Activated naive CD8-positive, alpha-beta T cell treated with anti-CD3 and anti-CD28 coated beads, Interleukin-2, amount 50 U/mL, for 24 hours (primary cell): ENCODE data around the gene ARFGEF2.
"Not testable (repeated sequence)": the region's sequence is repeated elsewhere in the genome, so short reads cannot be mapped to it uniquely, and the experiment has no call there.

ENCODE experiments used
- ATAC-seq: fragments of 150-1000 bp; cut with Tn5 transposase; one replicate; pipeline ENCODE4 v1.10.0; 2021
- DNase-seq: peaks from one replicate; pipeline ENCODE4 v3.0.0; 2021
- H3K27ac Mint-ChIP-seq: one replicate; pipeline ENCODE4 v1.8.0; 2021; ENCODE audit warnings: mild to moderate bottlenecking, mixed read lengths
- H3K27me3 Mint-ChIP-seq: one replicate; pipeline ENCODE4 v1.8.0; 2021; ENCODE audit warnings: mixed read lengths
- H3K36me3 Mint-ChIP-seq: one replicate; pipeline ENCODE4 v1.8.0; 2021; ENCODE audit warnings: low read depth, mixed read lengths
- H3K4me1 Mint-ChIP-seq: one replicate; pipeline ENCODE4 v1.8.0; 2021; ENCODE audit warnings: mixed read lengths
- H3K4me3 Mint-ChIP-seq: one replicate; pipeline ENCODE4 v1.8.0; 2021; ENCODE audit warnings: mild to moderate bottlenecking, moderate library complexity, mixed read lengths
- H3K9me3 Mint-ChIP-seq: one replicate; pipeline ENCODE4 v1.8.0; 2021; ENCODE audit warnings: mixed read lengths

The ARFGEF2 gene

DNA sequence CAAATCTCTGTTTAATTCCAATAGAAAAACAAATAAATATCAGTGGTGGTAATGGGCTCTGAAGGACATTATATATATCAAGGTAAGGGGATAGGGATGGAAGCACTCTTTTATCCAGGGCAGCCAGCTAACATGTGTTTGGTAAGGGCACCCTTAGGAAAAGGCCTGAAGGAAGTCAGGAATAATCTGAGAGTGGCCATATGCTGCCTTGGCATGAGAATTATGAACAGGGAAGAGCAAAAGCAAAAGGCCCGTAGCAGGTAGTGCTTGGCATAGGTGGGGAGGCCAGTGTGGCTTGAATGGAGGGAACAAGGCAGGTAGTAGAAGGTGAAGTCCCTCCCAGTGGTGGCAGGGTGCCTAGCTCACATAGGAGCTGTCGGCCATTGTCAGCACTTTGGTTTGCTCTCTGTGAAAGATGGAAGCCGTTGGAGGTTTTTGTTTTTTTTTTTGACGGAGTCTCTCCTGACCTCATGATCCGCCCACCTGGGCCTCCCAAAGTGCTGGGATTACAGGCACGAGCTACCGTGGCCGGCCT is 85.0 kb downstream of the ARFGEF2 start:
- H3K27me3 Mint-ChIP-seq: no peaks in the 10 kb centered on the region
- H3K4me3 Mint-ChIP-seq: no peak overlapping the region
- H3K27ac Mint-ChIP-seq: no peak overlapping the region
- H3K9me3 Mint-ChIP-seq: no peaks in the 10 kb centered on the region
- H3K36me3 Mint-ChIP-seq: peaks cover 25% of the 10 kb centered on the region
- no peak for ATAC-seq
- no peaks in the 10 kb centered on the region for H3K4me1 Mint-ChIP-seq
- no peak for DNase-seq

DNA sequence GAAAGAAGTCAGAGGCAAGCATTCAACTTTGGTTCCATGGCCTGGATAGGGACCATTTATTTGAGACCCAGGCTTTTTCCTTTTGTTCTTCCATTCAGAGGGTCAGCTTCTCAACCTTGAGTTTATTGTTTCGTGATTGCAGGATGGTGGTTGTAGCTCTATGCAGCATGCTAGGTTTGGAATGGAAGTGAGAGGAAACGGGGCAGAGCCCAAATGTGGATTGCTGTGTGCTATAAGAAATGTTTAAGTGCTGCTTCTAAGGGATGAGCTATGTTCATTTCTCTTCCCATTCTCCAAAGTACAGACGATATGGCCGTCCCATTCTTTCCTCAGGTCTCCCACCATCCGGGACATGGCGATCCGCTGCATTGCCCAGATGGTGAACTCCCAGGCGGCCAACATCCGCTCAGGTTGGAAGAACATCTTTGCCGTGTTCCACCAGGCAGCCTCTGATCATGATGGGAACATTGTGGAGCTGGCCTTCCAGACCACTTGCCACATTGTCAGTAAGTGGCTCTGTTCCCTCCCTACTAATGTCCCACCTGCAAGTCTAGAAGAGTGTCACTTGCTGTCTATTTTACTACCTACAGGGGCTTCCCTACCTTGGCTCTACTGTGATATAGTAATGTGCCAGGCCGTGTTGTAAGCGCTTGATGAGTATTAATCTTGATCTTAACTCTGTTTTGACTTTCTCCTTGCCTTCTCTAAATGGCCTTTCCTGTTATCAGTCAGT is 88.6 kb downstream of the ARFGEF2 start:
- no peaks in the 10 kb centered on the region for H3K27me3 Mint-ChIP-seq
- H3K9me3 Mint-ChIP-seq: no peaks in the 10 kb centered on the region
- no peaks in the 10 kb centered on the region for H3K4me1 Mint-ChIP-seq
- no peak overlapping the region for H3K4me3 Mint-ChIP-seq
- ATAC-seq: no peak
- peaks cover 40% of the 10 kb centered on the region for H3K36me3 Mint-ChIP-seq
- DNase-seq: no peak
- no peak overlapping the region for H3K27ac Mint-ChIP-seq

DNA sequence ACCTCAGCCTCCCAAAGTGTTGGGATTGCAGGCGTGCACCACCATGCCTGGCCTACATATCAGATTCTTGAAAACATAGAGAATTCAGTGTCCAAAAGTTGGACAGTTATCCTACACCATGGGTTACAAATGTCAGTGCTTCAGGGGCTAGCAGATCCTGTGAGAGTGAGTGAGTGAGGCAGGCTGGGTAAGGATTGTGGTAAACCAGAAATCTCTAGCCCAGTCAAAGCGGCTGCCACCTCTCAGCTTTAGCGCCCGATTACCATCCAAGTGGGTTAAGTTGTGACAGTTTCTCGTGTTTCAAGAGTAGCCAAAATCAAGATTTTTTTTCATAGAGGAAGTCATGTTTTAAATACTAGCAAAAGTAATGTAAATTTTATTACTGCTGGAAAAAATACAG is 102.7 kb downstream of the ARFGEF2 start:
- Mint-ChIP-seq H3K4me1 (no peaks in the 10 kb centered on the region), H3K4me3 (no peak overlapping the region), H3K36me3 (peaks cover 38% of the 10 kb centered on the region), H3K27me3 (no peaks in the 10 kb centered on the region), H3K9me3 (no peaks in the 10 kb centered on the region), H3K27ac (no peak overlapping the region)
- DNase-seq: no peak
- no peak for ATAC-seq

DNA sequence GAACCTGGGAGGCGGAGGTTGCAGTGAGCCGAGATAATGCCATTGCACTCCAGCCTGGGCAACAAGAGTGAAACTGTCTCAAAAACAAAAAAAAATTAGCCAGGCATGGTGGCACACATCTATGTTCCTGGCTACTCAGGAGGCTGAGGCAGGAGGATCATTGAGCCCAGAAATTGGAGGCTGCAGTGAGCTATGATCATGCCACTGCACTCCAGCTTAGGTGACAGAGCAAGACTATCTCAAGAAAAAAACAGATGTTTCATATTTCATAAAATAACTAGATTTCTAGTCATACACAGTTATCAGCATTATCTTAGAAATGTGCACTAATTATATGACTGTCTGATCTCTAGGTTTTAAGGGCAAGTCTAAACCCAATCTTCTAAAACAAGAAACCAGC is 106.7 kb downstream of the ARFGEF2 start:
- H3K4me3 Mint-ChIP-seq, ATAC-seq, H3K4me1 Mint-ChIP-seq, H3K9me3 Mint-ChIP-seq, H3K27ac Mint-ChIP-seq, H3K27me3 Mint-ChIP-seq, DNase-seq: not testable (repeated sequence)
- peaks cover 34% of the 10 kb centered on the region for H3K36me3 Mint-ChIP-seq

DNA sequence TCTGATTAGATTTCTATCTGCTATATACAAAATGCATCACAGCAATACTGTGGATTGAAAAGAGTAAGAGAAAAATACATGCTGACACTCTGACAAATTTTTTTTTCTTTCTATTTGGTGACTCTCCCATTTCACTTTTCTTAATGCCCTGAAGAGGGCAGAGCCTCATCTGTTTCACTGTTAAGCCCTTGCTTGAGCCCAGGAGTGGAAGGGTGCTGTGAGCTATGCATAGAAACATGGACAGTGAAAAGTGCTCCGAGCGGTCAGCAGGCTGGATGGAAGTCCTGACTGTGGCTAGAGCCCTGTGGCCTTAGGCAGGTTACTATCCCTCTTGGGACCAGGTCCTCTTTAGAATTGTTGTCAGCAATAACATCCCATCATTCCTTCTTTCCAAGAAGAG is 107.2 kb downstream of the ARFGEF2 start:
- peaks cover 37% of the 10 kb centered on the region for H3K36me3 Mint-ChIP-seq
- ATAC-seq (no peak), DNase-seq (no peak)
- H3K9me3 Mint-ChIP-seq: no peaks in the 10 kb centered on the region
- H3K4me1 Mint-ChIP-seq: no peaks in the 10 kb centered on the region
- no peak overlapping the region for H3K27ac Mint-ChIP-seq
- H3K4me3 Mint-ChIP-seq: no peak overlapping the region
- no peaks in the 10 kb centered on the region for H3K27me3 Mint-ChIP-seq

DNA sequence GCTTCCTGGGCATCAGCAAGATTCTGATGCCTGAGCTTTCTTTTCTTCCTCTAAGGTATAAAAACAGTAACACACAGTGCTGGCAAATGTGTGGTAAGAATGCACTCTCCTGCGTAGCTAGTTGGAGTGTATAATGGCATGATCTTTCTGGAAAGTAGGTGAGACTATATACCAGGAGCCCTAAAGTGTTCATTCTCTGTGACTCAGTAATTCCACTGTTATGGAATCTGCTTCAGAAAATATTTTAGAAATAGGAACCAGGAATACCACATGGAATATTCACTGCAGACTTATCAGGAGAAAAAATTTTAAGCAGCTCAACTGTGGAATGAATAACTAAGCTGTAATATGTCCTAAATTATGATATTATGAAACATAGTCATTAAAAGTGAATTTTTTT is 107.7 kb downstream of the ARFGEF2 start:
- Mint-ChIP-seq H3K36me3 (peaks cover 38% of the 10 kb centered on the region), H3K4me1 (no peaks in the 10 kb centered on the region), H3K27me3 (no peaks in the 10 kb centered on the region), H3K9me3 (no peaks in the 10 kb centered on the region), H3K27ac (peak overlapping the region; percentile 25), H3K4me3 (no peak overlapping the region)
- DNase-seq (no peak), ATAC-seq (no peak)

DNA sequence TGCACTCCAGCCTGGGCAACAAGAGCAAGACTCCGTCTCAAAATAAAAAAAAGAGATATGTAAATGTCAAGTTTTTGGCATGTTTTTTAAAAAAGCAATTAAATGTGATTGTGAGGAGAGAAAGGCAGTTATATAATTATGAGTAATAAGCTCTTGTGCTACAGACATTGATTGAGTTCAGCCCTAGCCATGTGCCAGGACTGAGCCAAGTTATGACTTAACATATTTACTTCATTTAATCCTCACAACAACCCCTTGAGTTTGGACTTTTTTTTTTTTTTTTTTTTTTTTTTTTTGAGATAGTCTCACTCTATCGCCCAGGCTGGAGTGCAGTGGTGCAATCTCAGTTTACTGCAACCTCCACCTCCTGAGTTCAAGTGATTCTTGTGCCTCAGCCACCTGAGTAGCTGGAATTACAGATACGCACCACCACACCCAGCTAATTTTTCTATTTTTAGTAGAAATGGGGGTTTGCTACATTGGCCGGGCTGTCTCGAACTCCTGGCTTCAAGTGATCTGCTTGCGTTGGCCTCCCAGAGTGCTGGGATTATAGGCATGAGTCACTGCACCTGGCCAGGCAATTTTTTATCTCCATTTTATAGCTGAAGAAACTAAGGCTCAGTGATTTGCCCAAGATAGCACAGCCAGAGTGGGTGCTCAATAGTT is 109.6 kb downstream of the ARFGEF2 start:
- no peaks in the 10 kb centered on the region for H3K4me1 Mint-ChIP-seq
- no peaks in the 10 kb centered on the region for H3K27me3 Mint-ChIP-seq

DNA sequence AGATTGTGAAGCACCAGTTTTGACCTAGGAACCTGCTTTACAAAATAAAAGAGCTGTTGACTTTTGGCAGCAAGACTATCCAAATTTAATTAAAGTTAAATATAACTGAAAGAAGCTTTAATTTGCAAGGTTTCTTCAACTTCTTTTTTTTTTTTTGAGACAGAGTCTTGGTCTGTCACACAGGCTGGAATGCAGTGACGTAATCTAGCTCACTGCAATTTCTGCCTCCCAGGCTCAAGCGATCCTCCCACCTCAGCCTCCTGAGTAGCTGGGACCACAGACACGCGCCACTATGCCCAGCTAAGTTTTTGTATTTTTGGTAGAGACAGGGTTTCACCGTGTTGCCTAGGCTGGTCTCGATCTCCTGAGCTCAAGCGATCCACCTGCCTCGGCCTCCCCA is 110.9 kb downstream of the ARFGEF2 start:
- Mint-ChIP-seq H3K27me3 (no peaks in the 10 kb centered on the region), H3K4me3 (no peak overlapping the region), H3K36me3 (peaks cover 24% of the 10 kb centered on the region), H3K27ac (no peak overlapping the region), H3K4me1 (peaks cover 6% of the 10 kb centered on the region), H3K9me3 (no peaks in the 10 kb centered on the region)
- ATAC-seq (no peak), DNase-seq (no peak)

More for the DNA sequence above, 109.6 kb downstream of the ARFGEF2 start:
- Mint-ChIP-seq H3K9me3 (no peaks in the 10 kb centered on the region), H3K36me3 (peaks cover 30% of the 10 kb centered on the region), H3K27ac (no peak overlapping the region), H3K4me3 (no peak overlapping the region)
- no peak for DNase-seq
- no peak for ATAC-seq

DNA sequence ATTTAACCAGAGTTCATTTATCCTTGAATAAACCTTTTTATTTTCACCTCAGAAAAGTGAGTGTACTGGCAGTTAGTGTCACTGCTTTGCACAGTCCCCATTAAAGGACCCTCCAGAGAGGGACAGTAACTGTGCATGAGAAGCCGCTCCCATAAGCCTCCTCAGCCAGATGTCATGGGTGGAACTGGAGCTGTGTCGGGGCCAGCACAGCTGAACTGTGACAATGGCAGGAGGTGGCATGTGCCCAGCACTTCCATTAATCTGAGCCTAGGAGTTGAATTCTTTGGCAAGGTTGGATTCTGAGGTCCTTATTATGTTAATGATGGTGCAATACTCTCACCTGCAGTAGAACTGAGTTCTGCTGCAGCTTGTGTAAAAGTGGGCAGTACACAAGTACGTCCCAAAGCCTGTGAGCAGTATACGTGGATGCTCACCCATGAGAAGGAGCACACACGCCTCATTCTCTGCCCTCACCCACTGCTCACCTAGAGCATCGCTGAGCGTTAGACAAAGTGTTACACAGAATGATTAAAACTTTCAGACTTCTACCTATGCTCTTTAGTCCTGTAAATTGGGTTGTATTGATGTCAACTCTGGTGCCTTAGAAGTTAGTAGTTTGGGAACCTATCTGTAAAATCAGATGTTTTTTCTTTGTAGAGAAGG is 112.7 kb downstream of the ARFGEF2 start:
- Mint-ChIP-seq H3K27me3 (no peaks in the 10 kb centered on the region), H3K4me3 (no peak overlapping the region), H3K27ac (no peak overlapping the region), H3K36me3 (peaks cover 17% of the 10 kb centered on the region), H3K4me1 (peaks cover 19% of the 10 kb centered on the region), H3K9me3 (no peaks in the 10 kb centered on the region)
- no peak for DNase-seq
- ATAC-seq: no peak

DNA sequence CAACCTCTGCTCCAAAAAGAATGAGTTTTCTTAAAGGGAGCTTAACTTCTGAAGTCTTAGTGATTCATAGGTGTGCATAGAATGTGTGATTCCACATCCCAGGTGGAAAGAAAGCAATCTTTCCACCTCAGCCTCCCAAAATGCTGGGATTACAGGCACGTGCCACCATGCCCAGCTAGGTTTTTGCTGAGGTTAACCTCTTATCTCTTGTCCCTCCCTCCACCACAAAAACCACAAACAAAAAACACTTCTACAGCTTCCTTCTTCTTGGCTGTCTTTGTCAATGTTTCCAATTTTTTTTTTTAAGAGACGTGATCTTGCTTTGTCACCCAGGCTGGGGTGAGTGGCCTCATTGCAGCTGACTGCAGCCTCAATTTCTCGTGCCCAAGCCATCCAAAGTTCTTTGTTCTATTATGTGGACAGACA is 116.5 kb downstream of the ARFGEF2 start:
- ATAC-seq: peak; percentile 84
- Mint-ChIP-seq H3K27me3 (no peaks in the 10 kb centered on the region), H3K4me1 (peaks cover 22% of the 10 kb centered on the region), H3K4me3 (no peak overlapping the region), H3K9me3 (no peaks in the 10 kb centered on the region), H3K27ac (peak overlapping the region; percentile 84), H3K36me3 (peaks cover 12% of the 10 kb centered on the region)
- peak; percentile 20 for DNase-seq

DNA sequence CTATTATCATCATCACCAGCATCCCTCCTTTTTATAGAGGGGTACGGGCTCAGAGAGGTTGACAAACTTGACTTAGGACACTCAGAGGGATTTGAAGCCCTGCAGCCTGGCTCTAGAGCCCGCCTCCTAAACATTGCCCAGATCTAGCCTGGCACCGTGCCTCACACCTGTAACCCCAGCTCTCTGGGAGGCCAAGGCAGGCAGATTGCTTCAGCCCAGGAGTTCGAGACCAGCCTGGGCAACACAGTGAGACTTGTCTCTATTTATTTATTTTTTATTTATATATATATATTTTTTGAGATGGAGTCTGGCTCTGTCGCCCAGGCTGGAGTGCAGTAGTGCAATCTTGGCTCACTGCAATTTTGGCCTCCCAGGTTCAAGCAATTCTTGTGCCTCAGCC is 118.3 kb downstream of the ARFGEF2 start:
- no peaks in the 10 kb centered on the region for H3K27me3 Mint-ChIP-seq
- H3K36me3 Mint-ChIP-seq: peaks cover 5% of the 10 kb centered on the region
- H3K4me3 Mint-ChIP-seq: no peak overlapping the region
- peaks cover 22% of the 10 kb centered on the region for H3K4me1 Mint-ChIP-seq
- DNase-seq: no peak
- no peak overlapping the region for H3K27ac Mint-ChIP-seq
- H3K9me3 Mint-ChIP-seq: no peaks in the 10 kb centered on the region
- ATAC-seq: no peak

DNA sequence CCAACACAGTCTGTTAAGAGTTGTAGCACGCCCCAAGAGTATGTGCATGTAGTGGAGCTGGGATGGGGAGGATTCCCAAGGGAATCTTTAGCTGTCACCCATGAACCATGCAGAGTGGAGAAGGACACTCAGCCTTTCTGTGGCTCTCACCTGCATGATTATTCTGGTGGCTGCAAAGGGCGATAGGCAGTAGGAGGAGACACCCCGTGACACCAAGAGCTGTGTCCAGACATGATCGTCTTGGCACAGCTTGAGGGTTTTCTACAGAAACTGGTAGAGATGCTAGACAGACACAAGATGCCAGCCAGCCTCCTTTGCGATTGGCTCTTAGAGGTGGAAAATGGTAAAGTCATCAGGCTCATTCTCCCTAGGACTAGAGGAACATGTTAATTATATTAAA is 121.5 kb downstream of the ARFGEF2 start:
- Mint-ChIP-seq H3K4me3 (no peak overlapping the region), H3K9me3 (no peaks in the 10 kb centered on the region), H3K4me1 (peaks cover 24% of the 10 kb centered on the region), H3K36me3 (peaks cover 15% of the 10 kb centered on the region), H3K27ac (no peak overlapping the region), H3K27me3 (no peaks in the 10 kb centered on the region)
- no peak for ATAC-seq
- DNase-seq: no peak

DNA sequence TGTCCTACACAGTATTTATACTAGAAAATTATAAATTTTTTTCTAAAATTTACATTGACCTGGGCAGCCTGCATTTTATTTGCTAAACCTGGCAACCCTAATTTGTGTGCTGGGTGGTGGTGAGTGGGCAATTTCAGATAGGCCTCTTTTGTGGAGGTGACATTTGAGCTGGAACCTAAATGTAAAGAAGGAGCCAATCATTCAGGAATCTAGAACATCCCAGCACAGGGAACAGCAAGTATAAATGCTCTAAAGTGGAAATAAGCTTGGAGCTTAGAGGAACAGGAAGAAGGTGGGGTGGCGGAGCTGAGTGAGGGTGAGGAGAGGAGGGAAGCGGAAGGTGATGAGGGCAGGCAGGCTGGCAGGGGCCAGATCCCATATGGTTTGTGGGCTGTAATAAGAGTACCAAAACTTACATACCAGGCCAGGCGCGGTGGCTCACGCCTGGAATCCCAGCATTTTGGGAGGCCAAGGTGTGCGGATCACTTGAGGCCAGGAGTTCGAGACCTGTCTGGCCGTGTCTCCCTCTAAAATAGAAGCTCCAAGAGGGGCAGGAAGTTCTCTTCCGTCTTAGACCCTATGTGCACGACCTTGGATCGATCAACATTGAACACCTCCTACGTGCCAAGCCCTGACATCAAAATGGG is 124.1 kb downstream of the ARFGEF2 start:
- H3K27ac Mint-ChIP-seq: peak overlapping the region; percentile 99
- H3K27me3 Mint-ChIP-seq: no peaks in the 10 kb centered on the region
- ATAC-seq (no peak), DNase-seq (peak; percentile 40)
- peaks cover 29% of the 10 kb centered on the region for H3K36me3 Mint-ChIP-seq
- H3K4me1 Mint-ChIP-seq: peaks cover 30% of the 10 kb centered on the region
- peak overlapping the region; percentile 92 for H3K4me3 Mint-ChIP-seq
- H3K9me3 Mint-ChIP-seq: no peaks in the 10 kb centered on the region

DNA sequence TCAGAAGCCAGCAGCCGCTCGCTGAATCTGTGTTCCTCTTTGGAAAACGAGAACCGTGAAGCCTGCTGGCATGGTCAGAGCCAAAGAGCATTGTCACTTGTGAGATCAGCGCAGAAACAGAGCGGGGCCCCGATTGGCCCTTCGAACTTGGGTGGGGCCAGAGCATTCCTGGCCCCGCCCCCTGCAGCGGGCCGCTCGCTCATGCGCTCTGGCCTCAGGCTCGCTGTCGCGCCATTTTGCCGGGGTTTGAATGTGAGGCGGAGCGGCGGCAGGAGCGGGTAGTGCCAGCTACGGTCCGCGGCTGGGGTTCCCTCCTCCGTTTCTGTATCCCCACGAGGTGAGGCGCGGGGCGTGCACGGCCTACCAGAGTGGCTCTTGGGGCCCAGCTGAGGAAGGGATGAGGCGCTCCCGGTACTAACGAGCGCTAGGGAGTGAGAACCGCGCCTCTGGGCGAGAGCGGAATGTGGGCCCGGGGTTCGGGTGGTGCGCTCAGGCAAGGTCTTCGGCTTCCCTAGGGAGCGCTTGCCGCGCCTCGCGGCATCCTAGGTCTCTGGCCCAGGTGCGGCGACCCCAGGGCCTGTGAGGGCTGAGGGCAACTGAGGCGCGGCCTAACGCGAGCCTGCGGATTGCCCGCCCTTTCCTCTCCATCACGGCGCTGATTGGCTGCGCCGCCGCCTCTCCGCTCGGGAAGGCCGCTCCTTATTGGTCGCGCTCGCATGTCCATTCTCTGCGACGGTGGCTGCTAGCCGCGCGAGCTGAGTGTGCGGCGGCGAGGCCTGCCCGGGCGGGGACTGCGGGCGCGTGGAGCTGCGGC is 124.8 kb downstream of the ARFGEF2 start, which contains the start of gene CSE1L:
CSE1L (plus strand) TSS at position 226 of the 814 bp plus-strand sequence. CDS start 12,152 bp downstream, outside the sequence.
- Mint-ChIP-seq H3K27me3 (no peaks in the 10 kb centered on the region), H3K4me3 (peak within 1 kb of the TSS; percentile 92), H3K36me3 (peaks cover 35% of the 10 kb centered on the region), H3K9me3 (no peaks in the 10 kb centered on the region), H3K27ac (peak within 1 kb of the TSS; percentile 99), H3K4me1 (peaks cover 36% of the 10 kb centered on the region)
- ATAC-seq: peak; percentile 94
- peak; percentile 94 for DNase-seq
